GM18870 (cell line): ENCODE data around the gene SMG6.

Experiments used
- ATAC-seq: cut with Tn5 transposase; IDR thresholded peaks from one replicate; pipeline ENCODE4 v1.9.1; 2021; ENCODE audit warnings: moderate library complexity; ENCODE audit not compliant: unreplicated experiment

Gene SMG6

GRCh38 chr17:2110436-2110835, 193.1 kb downstream of the SMG6 start:
- ATAC-seq: no peak

DNA sequence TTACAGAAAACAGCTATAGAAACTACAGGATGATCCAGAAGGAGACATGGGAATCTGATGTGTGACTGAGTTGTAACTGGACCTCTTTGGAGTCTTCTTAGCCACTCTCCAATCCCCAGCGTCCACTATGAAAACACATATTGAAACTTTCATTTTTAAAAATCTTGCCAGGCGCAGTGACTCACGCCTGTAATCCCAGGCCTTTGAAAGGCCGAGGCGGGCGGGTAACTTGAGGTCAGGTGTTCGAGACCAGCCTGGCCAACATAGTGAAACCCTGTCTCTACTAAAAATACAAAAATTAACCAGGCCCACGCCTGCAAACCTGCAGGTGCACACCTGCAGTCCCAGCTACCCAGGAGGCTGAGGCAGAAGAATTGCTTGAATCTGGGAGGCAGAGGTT, 195.4 kb downstream of the SMG6 start:
- no peak for ATAC-seq

- no peak for ATAC-seq
These were observed 196.1 kb downstream of the SMG6 start for GRCh38 chr17:2107506-2107905.

DNA sequence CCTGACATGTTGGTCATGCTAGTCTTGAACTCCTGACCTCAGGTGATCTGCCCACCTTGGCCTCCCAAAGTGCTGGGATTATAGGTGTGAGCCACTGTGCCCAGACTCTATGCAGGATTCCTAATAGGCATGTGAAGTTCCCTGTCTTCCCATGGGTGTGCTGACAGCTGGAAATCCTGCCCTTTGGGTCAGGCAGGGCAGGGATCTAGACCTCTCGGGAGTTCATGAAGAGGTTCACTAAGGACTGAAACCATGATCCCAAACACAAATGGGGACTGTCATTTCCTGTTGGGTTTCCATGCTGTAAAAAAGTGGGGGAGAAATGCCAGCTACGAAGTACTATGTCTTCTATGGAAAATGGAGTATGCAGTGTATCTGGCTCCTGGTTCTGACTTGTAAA, 196.5 kb downstream of the SMG6 start:
- no peak for ATAC-seq

DNA sequence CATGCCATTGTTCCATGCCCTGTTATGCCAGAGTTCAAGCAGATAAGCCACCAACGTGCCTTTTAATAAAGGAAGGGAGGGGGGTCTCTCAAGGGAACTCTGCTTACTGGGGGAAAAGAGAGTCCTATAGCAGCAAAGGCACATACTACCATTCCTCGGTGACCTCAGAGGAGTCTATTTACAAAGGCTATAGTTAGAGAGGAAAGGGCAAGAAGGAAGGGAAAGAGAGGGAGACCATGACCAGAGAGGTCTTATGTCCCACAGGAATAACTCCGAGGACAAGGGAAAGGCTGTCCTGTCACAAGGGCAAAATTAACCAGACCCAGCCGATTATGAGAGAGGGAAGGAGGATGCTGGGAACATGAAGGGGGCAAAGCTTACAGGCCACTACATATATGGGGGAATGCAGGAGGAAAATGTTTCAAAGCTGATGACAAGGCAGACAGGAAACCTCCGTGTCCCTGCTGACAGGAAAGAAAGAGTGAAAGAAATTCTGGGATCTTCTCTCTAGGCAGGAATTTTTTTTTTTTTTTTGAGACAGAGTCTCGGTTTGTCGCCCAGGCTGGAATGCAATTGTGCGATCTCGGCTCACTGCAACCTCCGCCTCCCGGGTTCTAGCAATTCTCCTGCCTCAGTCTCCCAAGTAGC, 197.2 kb downstream of the SMG6 start:
- no peak for ATAC-seq

GRCh38 chr17:2105663-2106062, 197.9 kb downstream of the SMG6 start:
- no peak for ATAC-seq

- ATAC-seq: no peak
These were observed 200.4 kb downstream of the SMG6 start for GRCh38 chr17:2102931-2103809.

DNA sequence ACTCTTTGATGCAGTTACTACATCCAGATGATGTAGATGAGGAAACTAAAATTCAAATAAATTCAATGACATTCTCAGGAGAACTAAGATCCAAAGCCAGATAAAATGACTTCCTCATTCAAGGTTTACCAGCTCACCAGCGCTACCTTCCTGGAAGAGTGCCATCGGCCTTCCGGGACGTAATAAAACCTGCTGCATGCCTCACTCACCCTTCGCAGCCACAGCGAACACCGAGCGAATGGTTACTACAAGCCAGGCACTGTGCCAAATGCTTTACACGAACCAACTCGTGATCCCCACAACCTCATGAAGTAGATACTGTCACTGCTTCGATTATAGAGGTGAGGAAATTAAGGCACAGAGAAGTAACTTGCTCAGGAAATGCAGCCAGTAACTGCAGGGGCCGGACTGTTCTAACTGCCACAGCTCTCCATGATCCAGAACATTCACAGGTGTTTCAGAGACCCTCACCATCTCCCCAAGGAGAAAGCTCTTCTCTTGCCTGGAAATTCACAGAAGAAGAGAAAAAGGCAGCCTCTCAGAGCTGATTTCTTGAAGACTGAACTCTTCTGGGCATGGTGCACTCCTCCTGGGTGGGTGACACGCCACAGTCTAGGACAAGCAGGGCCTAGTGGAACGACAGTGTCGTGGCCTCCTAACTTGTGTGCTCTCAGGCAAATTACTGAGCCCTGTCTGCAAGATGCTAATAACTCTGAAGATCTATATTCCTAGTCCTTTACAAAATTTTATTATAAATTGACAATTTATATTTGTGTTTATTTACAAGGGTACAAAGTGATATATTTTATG, 201.9 kb downstream of the SMG6 start:
- ATAC-seq: no peak

- no peak for ATAC-seq
These were observed 208.1 kb downstream of the SMG6 start for GRCh38 chr17:2095536-2095910.

GRCh38 chr17:2094891-2095535, 208.6 kb downstream of the SMG6 start:
- ATAC-seq: no peak

GRCh38 chr17:2093349-2093748, 210.2 kb downstream of the SMG6 start:
- ATAC-seq: no peak

- no peak for ATAC-seq
These were observed 211.3 kb downstream of the SMG6 start for GRCh38 chr17:2092253-2092652.

DNA sequence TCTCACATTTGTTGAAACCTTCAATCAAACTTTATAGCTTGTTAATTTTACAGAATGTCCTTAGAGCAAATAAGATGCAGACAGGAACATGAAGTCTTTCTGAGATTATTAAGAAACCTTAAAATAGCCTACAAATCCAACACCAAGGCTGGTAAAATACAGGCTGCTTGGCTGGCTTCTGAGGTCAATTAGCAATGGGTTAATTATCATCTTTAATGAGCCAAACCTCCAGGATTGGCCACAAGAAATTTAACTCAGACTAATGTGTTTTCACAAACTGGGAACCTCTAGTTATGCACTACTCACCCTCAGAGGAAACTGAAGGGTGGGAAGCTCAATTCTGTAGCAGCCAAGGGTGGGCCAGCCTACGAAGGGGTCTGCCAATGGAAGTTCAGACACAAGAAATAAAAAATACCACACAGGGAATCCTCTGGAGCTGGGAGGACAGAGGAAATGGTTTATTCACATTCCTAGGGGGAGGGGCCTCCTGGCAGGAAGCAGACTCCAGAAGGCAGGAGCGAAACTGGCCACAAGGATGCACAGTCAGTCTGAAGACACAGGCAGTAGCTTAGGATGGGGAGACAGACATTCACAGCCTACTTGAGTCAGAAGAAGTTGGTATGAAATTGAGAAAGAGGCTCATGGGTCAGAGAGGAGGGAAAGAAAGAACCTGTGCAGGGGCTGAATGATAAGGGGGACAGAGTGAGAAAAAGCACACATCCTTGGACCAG, 212.6 kb downstream of the SMG6 start:
- ATAC-seq: no peak

- no peak for ATAC-seq
These were observed 213.4 kb downstream of the SMG6 start for GRCh38 chr17:2090210-2090641.

GRCh38 chr17:2089021-2089422, 214.6 kb downstream of the SMG6 start:
- ATAC-seq: peak; percentile 11

GRCh38 chr17:2087597-2088211, 215.9 kb downstream of the SMG6 start:
- ATAC-seq: no peak

- no peak for ATAC-seq
These were observed 217.3 kb downstream of the SMG6 start for GRCh38 chr17:2086306-2086705.

- ATAC-seq: no peak
These were observed 218.0 kb downstream of the SMG6 start for GRCh38 chr17:2085648-2085949.

GRCh38 chr17:2084766-2085647, 218.6 kb downstream of the SMG6 start:
- no peak for ATAC-seq
